T-helper 17 cell (primary cell): Measurements from ENCODE around the gene GSPT1. TPM values are rescaled to one million over a fixed set of nuclear protein-coding genes. Genes with fewer than 3 reads are reported as not detected.
"Not testable (repeated sequence)": the region's sequence is repeated elsewhere in the genome, so short reads cannot be mapped to it uniquely, and the experiment has no call there.

Experiments
- ATAC-seq: fragments of 150-1000 bp; cut with Tn5 transposase; 2 replicates; pipeline ENCODE4 v1.10.0; 2021; ENCODE audit warnings: mild to moderate bottlenecking, moderate library complexity
- DNase-seq, 3 donors: peaks; one replicate each; pipeline versions ENCODE4 v3.0.0 to v3.0.0-alpha.2; 2020 to 2021
- H3K9me3 ChIP-seq: one replicate; pipeline ENCODE4 v1.7.0; 2013; ENCODE audit warnings: low read length, mild to moderate bottlenecking; ENCODE audit not compliant: control insufficient read depth, poor library complexity, severe bottlenecking
- H3K27ac Mint-ChIP-seq: one replicate; pipeline ENCODE4 v1.8.0; 2022; ENCODE audit warnings: mild to moderate bottlenecking, moderate library complexity, mixed read lengths
- H3K27me3 Mint-ChIP-seq: one replicate; pipeline ENCODE4 v1.8.0; 2022; ENCODE audit warnings: mixed read lengths
- H3K36me3 Mint-ChIP-seq: one replicate; pipeline ENCODE4 v1.8.0; 2022; ENCODE audit warnings: low read depth, mixed read lengths
- H3K4me1 Mint-ChIP-seq: one replicate; pipeline ENCODE4 v1.8.0; 2022; ENCODE audit warnings: mild to moderate bottlenecking, mixed read lengths
- H3K4me3 Mint-ChIP-seq: one replicate; pipeline ENCODE4 v1.8.0; 2022; ENCODE audit warnings: mild to moderate bottlenecking, moderate library complexity, mixed read lengths
- total RNA-seq, 4 donors: library from RNA in 2 of 4; stranded (reverse) in 2 of 4; gene quantifications; one replicate each; pipeline ENCODE4 v1.2.3 and lab custom pipeline; 2022 to 2026

GSPT1 gene
- total RNA-seq: 100 to 1,000 TPM; 161 to 203 TPM
- 189 to 192 reads per million in 2 donors for total RNA-seq (lab: John Stamatoyannopoulos, UW)

DNA sequence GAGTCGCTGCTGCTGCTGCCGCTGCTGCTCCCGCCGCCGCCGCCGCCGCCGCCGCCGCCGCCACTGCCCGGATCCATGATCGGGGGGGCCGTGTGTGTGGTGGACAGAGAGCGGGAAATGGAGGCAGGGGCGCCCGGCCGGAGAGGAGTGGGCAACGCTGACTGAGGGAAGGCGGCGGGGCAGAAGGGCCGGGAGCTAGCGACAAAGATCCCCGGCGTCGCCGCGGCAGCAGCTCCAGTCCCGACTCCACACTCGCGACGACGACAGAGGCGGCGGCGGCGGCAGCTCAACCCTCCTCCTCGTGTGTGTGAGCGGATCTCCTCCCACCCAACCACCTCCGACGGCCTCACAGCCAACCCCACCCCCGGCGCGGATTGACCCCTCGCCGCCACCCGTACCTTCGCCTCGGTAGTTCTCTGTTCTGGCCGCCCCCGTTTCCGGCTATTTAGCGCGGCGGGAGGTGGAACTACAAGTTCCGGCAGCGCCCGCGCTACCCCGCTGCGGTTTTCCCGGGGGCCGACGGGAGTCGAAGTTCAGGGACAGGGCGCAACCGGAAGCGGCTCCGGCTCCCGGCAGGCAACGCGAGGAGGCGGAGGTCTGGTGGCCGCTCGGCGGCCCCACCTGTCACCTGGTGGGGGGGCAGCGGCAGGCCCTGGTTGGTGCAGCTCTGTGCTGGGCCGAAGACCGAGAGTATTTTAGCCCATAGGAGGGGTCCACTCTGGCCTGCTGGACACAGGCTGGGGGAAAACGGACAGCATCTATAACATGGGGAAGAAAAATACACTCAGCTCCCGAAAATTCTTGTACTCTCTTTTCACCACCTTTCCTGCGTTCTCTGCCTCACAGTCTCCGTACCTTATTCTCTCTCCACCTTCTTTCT lies at the start of gene GSPT1:
GSPT1 (minus strand) TSS at position 313 of the 880 bp plus-strand sequence; CDS start at position 77, 236 bp downstream.
- ATAC-seq (peak; percentile 86), DNase-seq (peak; percentile 96 to 99 (median 98))
- Mint-ChIP-seq H3K27ac (peak within 1 kb of the TSS; percentile 97), H3K36me3 (no peaks in the 10 kb centered on the region), H3K4me1 (peaks cover 30% of the 10 kb centered on the region), H3K27me3 (no peaks in the 10 kb centered on the region), H3K4me3 (peak within 1 kb of the TSS; percentile 96)
- no peaks in the 10 kb centered on the region for H3K9me3 ChIP-seq

DNA sequence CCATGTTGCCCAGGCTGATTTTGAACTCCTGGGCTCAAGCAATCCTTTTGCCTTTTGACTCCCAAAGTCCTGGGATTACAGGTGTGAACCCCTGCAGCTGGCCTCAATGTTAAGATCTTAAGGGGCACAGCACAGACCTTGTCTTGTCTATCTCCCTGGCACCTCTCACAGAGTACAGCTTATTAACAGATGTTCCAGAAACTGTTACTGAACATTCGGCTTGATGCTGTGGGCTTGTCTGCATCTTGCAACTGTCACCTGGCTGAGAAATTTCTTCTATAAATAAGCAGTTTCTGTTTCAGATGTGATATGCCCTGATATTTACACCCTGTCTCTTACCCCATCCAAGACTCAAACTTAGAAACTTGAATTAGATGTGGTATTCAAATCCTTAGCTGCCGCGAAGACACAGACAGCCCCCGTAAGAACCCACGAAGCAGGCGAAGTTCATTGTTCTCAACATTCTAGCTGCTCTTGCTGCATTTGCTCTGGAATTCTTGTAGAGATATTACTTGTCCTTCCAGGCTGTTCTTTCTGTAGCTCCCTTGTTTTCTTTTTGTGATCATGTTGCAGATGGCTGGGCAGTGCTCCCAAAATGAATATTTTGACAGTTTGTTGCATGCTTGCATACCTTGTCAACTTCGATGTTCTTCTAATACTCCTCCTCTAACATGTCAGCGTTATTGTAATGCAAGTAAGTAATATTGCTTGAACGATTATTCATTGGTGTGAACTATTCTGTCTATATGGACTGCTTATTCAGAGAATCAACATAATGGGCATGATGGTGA lies 49.2 kb upstream of the GSPT1 start, which contains the start of gene TNFRSF17:
TNFRSF17 (plus strand) TSS at position 450 of the 791 bp plus-strand sequence; CDS start at position 565, 115 bp downstream.
- no peak for ATAC-seq
- H3K4me1 Mint-ChIP-seq: peaks cover 4% of the 10 kb centered on the region
- no peaks in the 10 kb centered on the region for H3K27me3 Mint-ChIP-seq
- H3K9me3 ChIP-seq: no peaks in the 10 kb centered on the region
- H3K27ac Mint-ChIP-seq: no peak within 1 kb of the TSS
- no peaks in the 10 kb centered on the region for H3K36me3 Mint-ChIP-seq
- DNase-seq: no peak
- no peak within 1 kb of the TSS for H3K4me3 Mint-ChIP-seq

GRCh38 chr16:11963706-11964105 lies 48.0 kb upstream of the GSPT1 start:
- H3K4me1 Mint-ChIP-seq: peaks cover 4% of the 10 kb centered on the region
- no peak overlapping the region for H3K27ac Mint-ChIP-seq
- H3K36me3 Mint-ChIP-seq: no peaks in the 10 kb centered on the region
- no peak for ATAC-seq
- no peak for DNase-seq
- H3K9me3 ChIP-seq: no peaks in the 10 kb centered on the region
- no peaks in the 10 kb centered on the region for H3K27me3 Mint-ChIP-seq
- H3K4me3 Mint-ChIP-seq: no peak overlapping the region

- ATAC-seq, H3K27ac Mint-ChIP-seq, DNase-seq, H3K36me3 Mint-ChIP-seq, H3K27me3 Mint-ChIP-seq, H3K4me1 Mint-ChIP-seq, H3K9me3 ChIP-seq: not testable (repeated sequence)
- H3K4me3 Mint-ChIP-seq: peak overlapping the region; percentile 25
These were observed 47.2 kb upstream of the GSPT1 start for GRCh38 chr16:11962978-11963377.

GRCh38 chr16:11962457-11962856 lies 46.7 kb upstream of the GSPT1 start:
- H3K27ac Mint-ChIP-seq, H3K4me1 Mint-ChIP-seq, ATAC-seq, DNase-seq, H3K36me3 Mint-ChIP-seq, H3K27me3 Mint-ChIP-seq, H3K9me3 ChIP-seq: not testable (repeated sequence)
- H3K4me3 Mint-ChIP-seq: peak overlapping the region; percentile 25

- Mint-ChIP-seq H3K4me1 (no peaks in the 10 kb centered on the region), H3K27me3 (no peaks in the 10 kb centered on the region), H3K27ac (no peak overlapping the region), H3K36me3 (no peaks in the 10 kb centered on the region), H3K4me3 (no peak overlapping the region)
- ATAC-seq: no peak
- H3K9me3 ChIP-seq: no peaks in the 10 kb centered on the region
- DNase-seq: no peak
These were observed 42.0 kb upstream of the GSPT1 start for GRCh38 chr16:11957591-11958395.

DNA sequence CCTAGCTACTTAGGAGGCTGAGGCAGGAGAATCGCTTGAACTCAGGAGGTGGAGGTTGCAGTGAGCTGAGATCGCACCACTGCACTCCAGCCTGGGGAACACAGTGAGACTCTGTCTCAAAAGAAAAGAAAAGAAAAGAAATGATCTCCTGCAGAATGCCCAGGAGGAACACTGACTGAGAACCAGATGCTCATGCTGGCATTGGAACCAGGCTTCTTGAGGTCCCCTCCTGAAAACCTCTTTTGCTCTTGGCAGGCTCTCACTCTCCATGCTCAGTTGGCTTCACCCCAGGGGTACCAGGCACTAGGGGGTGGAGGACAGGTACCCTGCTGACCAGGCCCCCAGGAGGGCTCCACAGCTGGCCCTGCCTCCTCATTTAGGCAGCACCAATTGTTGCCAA lies 40.8 kb upstream of the GSPT1 start:
- DNase-seq (no peak), ATAC-seq (no peak)
- no peak overlapping the region for H3K4me3 Mint-ChIP-seq
- H3K9me3 ChIP-seq: no peaks in the 10 kb centered on the region
- no peaks in the 10 kb centered on the region for H3K27me3 Mint-ChIP-seq
- H3K27ac Mint-ChIP-seq: no peak overlapping the region
- no peaks in the 10 kb centered on the region for H3K4me1 Mint-ChIP-seq
- no peaks in the 10 kb centered on the region for H3K36me3 Mint-ChIP-seq

DNA sequence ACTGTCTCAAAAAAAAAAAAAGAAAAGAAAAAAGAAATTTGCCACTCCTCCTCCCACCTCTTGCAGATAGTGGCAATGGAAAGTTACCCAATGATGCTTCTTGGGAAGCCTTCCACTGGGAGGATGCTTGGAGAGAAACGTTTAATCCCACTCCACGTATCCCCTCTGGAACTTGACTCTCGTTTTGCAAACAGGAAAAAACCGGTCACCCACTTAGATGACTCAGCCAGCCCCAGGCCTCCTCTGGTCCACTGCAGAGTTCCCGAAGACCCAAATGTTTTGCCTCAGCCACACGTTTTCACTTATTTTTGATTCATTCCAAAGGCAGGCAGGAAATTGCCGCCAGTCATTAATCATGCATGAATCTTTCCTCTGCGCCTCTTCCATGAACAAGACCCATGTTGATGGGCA lies 40.0 kb upstream of the GSPT1 start:
- no peak overlapping the region for H3K27ac Mint-ChIP-seq
- ATAC-seq (no peak), DNase-seq (no peak)
- no peaks in the 10 kb centered on the region for H3K9me3 ChIP-seq
- H3K27me3 Mint-ChIP-seq: no peaks in the 10 kb centered on the region
- no peaks in the 10 kb centered on the region for H3K4me1 Mint-ChIP-seq
- H3K4me3 Mint-ChIP-seq: no peak overlapping the region
- H3K36me3 Mint-ChIP-seq: no peaks in the 10 kb centered on the region

DNA sequence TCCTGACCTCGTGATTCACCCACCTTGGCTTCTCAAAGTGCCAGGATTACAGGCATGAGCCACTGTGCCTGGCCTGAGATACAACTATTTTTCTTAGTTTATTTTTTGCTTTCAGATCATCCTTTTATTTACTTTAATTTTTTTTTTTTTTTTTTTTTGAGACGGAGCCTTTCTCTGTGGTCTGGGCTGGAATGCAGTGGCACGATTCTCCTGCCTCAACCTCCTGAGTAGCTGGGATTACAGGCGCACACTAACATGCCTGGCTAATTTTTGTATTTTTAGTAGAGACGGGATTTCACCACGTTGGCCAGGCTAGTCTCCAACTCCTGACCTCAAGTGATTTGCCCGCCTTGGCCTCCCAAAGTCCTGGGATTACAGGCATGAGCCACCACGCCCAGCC lies 37.8 kb upstream of the GSPT1 start:
- not testable (repeated sequence) for H3K4me1 Mint-ChIP-seq, DNase-seq, H3K27ac Mint-ChIP-seq, H3K9me3 ChIP-seq, H3K4me3 Mint-ChIP-seq, H3K27me3 Mint-ChIP-seq, ATAC-seq, H3K36me3 Mint-ChIP-seq

- H3K9me3 ChIP-seq: no peaks in the 10 kb centered on the region
- ATAC-seq: no peak
- Mint-ChIP-seq H3K4me1 (no peaks in the 10 kb centered on the region), H3K36me3 (no peaks in the 10 kb centered on the region), H3K27ac (no peak overlapping the region), H3K4me3 (no peak overlapping the region), H3K27me3 (no peaks in the 10 kb centered on the region)
- DNase-seq: no peak
These were observed 34.6 kb upstream of the GSPT1 start for GRCh38 chr16:11950388-11950787.

DNA sequence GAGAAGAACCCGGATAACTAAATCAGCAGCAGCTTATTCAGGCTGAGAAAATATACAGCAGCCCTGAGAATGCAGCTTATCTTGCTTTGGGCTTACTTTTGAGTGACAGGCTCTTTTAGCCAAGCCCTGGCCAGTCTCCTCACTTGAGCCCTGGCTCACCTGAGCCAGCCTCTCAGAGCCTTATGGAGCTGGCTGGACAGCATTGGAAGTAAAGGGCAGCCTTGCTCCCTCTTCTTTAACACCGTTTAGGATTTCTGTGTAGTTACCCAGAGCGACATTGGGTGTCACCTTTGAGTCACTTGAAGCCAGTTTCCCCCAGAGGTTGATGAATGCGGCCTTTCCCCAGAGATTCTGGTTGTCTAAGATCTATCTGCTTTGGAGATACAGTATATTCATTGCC lies 33.8 kb upstream of the GSPT1 start:
- Mint-ChIP-seq H3K27me3 (no peaks in the 10 kb centered on the region), H3K36me3 (no peaks in the 10 kb centered on the region), H3K4me3 (no peak overlapping the region), H3K4me1 (no peaks in the 10 kb centered on the region), H3K27ac (no peak overlapping the region)
- no peaks in the 10 kb centered on the region for H3K9me3 ChIP-seq
- DNase-seq (no peak), ATAC-seq (peak; percentile 39)

DNA sequence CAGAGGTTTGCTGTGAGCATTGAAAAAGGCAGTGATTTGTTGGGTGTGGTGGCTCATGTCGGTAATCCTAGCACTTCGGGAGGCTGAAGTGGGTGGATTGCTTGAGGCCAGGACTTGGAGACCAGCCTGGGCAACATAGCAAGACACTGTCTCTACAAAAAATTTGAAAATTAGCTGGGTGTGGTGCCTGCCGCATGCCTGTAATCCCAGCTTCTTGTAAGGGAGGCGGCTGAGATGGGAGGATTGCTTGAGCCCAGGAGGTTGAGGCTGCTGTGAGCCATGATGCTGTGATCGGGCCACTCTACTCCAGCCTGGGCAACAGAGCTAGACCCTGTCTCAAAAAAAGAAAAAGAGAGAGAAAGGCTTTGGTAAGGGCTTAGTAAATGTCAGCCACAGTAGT lies 33.1 kb upstream of the GSPT1 start:
- Mint-ChIP-seq H3K4me3 (no peak overlapping the region), H3K27ac (no peak overlapping the region), H3K36me3 (no peaks in the 10 kb centered on the region), H3K27me3 (no peaks in the 10 kb centered on the region), H3K4me1 (no peaks in the 10 kb centered on the region)
- ATAC-seq (no peak), DNase-seq (no peak)
- no peaks in the 10 kb centered on the region for H3K9me3 ChIP-seq

- Mint-ChIP-seq H3K36me3 (no peaks in the 10 kb centered on the region), H3K4me3 (no peak overlapping the region), H3K27me3 (no peaks in the 10 kb centered on the region), H3K4me1 (no peaks in the 10 kb centered on the region), H3K27ac (no peak overlapping the region)
- DNase-seq (no peak), ATAC-seq (no peak)
- no peaks in the 10 kb centered on the region for H3K9me3 ChIP-seq
These were observed 30.7 kb upstream of the GSPT1 start for GRCh38 chr16:11946433-11946832.
